Activated CD4-positive, CD25-positive, alpha-beta regulatory T cell treated with anti-CD3 and anti-CD28 coated beads, Interleukin-2, amount 50 U/mL, for 24 hours (primary cell): ENCODE measurements around the gene PEA15.

ENCODE experiments used
- ATAC-seq, 2 donors: fragments of 150-1000 bp; cut with Tn5 transposase; one replicate each; pipeline ENCODE4 v1.10.0; 2021; ENCODE audit warnings: mild to moderate bottlenecking in 1 of 2, moderate library complexity in 1 of 2

The PEA15 gene

DNA sequence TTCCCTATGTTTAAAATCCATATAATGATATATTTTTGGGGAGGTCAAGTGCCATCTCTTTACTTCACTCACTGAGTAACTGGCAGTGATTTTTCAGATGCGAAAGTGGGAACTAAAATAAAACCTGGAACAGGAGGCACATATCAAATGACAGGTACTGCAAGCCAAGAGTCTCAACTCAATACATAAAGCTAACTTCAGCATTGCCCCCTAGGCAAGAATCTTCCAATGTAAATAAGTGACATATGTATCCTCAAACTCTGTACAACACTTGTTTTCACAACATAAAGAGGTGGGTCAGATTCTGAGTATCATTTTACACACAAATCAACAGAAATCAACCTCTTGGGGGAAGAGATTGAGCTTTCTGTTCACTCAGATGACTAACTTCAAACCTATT is 39.0 kb downstream of the PEA15 start:
- ATAC-seq, result no peak

GRCh38 chr1:160245434-160245833 is 40.2 kb downstream of the PEA15 start:
- ATAC-seq, result no peak

GRCh38 chr1:160247053-160247452 is 41.9 kb downstream of the PEA15 start:
- no peak for ATAC-seq

DNA sequence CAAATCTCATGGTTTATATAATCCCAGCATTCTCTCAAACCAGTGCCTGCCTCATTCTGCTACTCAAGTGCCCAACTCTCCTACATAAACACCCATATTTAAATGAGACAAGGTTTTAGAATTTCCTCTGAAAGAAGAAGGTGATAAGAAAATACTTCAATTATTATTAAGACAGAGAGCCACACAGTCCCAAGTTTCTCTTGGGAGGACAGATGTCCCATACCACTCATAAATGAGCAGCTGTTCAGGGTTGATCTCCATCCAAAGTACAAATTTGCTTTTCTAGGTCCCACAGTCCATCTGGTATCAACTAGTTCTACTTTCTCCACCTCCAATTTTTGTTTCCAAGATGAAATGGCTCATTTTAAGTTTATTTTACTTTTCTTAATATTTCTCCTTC is 45.8 kb downstream of the PEA15 start:
- ATAC-seq, result no peak

GRCh38 chr1:160251687-160252526 is 46.7 kb downstream of the PEA15 start:
- ATAC-seq, result peak; percentile 88 to 91

GRCh38 chr1:160255781-160256300 is 50.7 kb downstream of the PEA15 start:
- no peak for ATAC-seq

DNA sequence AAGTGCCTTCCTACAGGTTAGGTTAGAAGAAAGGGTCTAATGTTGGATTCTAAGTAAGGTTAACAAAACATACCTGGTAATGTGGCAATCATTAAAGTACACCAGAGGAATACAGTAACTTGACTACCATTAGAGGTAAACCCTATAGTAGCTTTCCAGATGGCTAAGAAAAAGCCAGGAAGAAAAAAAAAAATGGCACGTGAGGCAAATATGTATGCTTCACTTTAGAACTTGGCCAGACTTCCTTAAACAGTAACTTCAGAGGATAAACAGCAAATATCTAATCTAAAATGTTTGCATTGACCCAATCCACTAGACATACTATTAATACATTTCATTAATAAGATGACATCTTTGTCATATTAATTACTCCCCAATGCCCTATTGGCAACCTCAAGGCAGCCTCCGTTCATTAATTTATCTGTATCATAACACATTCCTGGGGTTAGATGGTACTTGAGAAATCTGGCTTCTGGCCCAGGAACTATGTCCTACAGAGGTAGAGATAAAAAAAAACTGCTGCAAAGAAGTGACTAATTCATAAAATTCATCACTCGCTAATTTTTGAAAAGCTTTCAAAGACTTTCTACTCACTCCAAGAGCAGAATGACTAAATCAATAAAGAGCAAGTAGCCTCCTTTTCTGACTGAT is 51.3 kb downstream of the PEA15 start:
- ATAC-seq, result peak; percentile 5 to 31

DNA sequence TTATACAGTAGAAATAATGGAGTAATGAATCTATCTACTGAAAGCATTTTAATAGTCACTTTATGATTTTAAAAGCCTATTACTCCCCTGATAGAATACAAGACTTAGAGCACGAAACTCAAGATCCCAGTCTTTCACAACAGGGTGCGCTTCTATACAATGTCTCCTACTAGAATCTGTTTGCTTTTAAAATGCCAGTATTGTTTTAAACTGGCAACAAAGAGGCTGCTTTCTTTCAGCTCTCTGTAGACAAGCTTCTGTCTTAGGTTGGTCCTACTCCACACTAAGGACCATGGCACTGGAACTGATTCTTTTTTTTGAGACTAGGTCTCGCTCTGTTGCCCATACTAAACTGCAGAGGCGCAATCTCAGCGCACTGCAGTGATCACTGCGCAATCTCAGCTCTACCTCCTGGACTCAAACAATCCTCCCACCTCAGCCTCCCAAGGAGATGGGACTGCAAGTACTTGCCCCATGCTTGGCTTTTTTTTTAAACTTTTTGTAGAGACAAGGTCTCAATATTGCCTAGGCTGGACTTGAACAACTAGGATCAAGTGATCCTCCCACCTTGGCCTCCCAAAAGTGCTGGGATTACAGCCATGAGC is 52.3 kb downstream of the PEA15 start:
- no peak for ATAC-seq

DNA sequence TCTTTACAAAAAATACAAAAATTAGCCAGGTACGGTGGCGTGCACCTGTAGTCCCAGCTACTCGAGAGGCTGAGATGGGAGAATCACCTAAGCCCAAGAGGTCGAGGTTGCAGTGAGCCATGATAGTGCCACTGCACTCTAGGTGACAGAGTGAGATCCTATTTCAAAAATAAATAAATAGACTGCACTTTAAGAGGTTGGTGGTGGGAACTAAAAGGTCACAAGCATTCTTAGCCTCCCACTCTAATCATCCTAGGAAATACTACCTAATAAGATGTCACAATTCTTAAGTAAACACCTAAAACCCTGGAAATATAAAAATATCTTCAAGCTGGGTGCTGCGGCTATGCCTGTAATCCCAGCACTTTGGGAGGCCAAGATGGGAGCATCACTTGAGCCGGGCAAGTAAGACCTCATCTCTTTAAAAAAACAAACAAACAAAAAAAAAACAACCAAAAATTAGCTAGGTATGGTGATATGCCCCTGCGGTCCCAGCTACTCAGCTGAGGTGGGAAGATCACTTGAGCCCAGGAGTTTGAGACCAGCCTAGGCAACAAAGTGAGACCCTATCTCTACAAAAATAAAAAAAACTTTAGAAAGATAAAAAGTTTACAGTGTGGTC is 53.1 kb downstream of the PEA15 start:
- no peak for ATAC-seq

DNA sequence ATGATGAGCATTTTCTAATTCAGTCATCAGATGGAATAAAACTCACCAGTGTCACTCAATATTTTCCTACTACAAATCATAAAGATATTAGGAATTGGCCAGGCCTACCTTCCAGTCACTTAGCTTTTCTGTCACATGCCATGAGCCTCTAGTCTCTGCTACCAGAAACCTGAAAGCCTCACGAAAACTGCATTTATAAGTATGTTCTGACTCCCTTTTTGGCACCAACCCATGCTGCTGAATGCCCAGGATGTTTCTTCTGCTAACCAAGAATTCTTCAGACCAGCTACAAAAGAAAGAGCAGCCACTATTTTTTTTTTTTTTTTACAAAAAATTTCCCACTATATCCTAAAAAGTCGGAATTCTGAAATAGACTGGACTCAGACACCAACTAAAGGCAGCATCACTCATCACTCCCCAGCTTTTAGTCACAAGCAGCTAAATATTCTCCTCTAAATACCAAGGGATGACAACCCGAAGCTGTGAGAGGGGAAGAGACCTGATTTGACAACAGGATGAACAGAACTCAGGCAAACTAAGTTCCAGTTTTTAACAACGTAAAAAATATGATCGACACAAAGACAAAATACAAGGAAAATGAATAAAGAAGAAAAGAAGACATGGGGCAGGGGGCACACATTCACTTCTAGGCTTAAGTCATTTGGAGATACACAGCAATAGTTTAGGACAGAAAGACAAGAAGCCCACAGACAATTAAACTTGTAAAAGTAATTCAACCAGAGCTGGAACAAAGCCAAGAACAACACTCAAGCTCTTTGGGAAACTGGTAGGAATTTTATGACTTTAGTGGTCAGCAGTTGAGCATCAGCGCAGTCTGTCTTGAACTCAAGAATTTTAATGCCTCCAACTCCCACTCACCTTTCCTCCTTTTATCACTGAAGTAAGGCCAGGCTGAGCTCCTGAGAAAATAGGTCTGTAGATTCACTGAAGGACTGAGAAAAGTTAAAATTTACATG is 55.5 kb downstream of the PEA15 start:
- no peak for ATAC-seq

GRCh38 chr1:160261556-160261892 is 56.3 kb downstream of the PEA15 start:
- peak; percentile 62 to 63 for ATAC-seq

- ATAC-seq, result peak; percentile 84 to 86
These were observed 57.0 kb downstream of the PEA15 start, which contains the start of gene DCAF8 for GRCh38 chr1:160261893-160262794. Gene DCAF8, minus strand, starts transcription at chr1:160262549. Its CDS starts 18,541 bp downstream, at chr1:160244008.

DNA sequence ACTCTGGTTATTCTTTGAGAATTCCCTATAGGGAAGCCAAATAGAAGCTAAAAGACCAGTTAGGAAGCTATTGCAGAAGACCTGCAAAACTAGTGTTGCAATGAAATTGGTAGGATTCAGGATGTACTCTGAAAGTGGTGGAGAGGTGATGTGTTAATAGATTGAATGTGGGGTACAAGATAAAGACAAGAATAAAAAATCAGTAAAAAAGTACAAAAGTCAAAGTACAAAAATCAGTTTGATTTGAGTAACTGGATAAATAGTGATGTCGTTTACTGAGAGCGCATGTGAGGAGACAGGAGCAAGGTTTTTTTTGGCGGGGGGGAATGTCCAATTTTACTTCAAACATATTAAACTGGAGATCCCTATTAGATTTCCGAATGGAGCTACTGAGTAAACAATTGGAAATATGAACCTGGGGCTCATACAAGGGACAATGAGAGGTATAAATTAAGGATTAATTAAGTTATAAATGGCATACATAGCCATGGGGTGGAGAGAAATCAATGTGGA is 59.7 kb downstream of the PEA15 start:
- ATAC-seq, result no peak
